HG02571 (cell line): Measurements from ENCODE around the gene ABHD13.

Experiments
- ATAC-seq: cut with Tn5 transposase; IDR thresholded peaks from one replicate; pipeline ENCODE4 v1.9.1; 2021; ENCODE audit warnings: mild to moderate bottlenecking, moderate library complexity; ENCODE audit not compliant: unreplicated experiment

The ABHD13 gene

GRCh38 chr13:108281901-108282300 is 63.7 kb downstream of the ABHD13 start:
- ATAC-seq: no peak

- no peak for ATAC-seq
These were observed 64.9 kb downstream of the ABHD13 start for GRCh38 chr13:108283110-108283509.
